ENCODE results near the gene TKTL1. TPM values are rescaled to one million over a fixed set of nuclear protein-coding genes. Genes with fewer than 3 reads are reported as not detected.

The TKTL1 gene
- total and polyA plus RNA-seq, 2 of the 8 experiments (the other 6 are each of a cell fraction or from before 2014, with no cell fraction given): 0.05 TPM; not detected in 1

DNA sequence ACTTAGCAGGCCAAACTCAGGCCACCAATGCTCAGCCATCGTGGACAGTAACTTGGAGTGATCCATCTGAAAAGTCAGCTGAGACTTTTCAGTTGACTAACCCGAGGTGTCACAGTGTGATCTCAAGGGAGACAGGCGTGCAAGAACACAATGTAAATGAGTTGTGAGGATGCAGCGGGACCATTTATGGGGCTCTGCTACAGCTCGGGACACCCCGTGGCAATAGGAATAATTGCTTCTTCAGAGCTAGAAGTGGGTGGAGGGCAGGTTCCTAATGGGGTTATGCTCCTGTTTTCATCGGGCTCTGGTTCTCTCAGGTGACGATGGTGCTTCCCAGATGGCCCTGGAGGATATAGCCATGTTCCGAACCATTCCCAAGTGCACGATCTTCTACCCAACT, 27.3 kb downstream of the TKTL1 start (continued):
- TF ChIP-seq, protein P1, sequence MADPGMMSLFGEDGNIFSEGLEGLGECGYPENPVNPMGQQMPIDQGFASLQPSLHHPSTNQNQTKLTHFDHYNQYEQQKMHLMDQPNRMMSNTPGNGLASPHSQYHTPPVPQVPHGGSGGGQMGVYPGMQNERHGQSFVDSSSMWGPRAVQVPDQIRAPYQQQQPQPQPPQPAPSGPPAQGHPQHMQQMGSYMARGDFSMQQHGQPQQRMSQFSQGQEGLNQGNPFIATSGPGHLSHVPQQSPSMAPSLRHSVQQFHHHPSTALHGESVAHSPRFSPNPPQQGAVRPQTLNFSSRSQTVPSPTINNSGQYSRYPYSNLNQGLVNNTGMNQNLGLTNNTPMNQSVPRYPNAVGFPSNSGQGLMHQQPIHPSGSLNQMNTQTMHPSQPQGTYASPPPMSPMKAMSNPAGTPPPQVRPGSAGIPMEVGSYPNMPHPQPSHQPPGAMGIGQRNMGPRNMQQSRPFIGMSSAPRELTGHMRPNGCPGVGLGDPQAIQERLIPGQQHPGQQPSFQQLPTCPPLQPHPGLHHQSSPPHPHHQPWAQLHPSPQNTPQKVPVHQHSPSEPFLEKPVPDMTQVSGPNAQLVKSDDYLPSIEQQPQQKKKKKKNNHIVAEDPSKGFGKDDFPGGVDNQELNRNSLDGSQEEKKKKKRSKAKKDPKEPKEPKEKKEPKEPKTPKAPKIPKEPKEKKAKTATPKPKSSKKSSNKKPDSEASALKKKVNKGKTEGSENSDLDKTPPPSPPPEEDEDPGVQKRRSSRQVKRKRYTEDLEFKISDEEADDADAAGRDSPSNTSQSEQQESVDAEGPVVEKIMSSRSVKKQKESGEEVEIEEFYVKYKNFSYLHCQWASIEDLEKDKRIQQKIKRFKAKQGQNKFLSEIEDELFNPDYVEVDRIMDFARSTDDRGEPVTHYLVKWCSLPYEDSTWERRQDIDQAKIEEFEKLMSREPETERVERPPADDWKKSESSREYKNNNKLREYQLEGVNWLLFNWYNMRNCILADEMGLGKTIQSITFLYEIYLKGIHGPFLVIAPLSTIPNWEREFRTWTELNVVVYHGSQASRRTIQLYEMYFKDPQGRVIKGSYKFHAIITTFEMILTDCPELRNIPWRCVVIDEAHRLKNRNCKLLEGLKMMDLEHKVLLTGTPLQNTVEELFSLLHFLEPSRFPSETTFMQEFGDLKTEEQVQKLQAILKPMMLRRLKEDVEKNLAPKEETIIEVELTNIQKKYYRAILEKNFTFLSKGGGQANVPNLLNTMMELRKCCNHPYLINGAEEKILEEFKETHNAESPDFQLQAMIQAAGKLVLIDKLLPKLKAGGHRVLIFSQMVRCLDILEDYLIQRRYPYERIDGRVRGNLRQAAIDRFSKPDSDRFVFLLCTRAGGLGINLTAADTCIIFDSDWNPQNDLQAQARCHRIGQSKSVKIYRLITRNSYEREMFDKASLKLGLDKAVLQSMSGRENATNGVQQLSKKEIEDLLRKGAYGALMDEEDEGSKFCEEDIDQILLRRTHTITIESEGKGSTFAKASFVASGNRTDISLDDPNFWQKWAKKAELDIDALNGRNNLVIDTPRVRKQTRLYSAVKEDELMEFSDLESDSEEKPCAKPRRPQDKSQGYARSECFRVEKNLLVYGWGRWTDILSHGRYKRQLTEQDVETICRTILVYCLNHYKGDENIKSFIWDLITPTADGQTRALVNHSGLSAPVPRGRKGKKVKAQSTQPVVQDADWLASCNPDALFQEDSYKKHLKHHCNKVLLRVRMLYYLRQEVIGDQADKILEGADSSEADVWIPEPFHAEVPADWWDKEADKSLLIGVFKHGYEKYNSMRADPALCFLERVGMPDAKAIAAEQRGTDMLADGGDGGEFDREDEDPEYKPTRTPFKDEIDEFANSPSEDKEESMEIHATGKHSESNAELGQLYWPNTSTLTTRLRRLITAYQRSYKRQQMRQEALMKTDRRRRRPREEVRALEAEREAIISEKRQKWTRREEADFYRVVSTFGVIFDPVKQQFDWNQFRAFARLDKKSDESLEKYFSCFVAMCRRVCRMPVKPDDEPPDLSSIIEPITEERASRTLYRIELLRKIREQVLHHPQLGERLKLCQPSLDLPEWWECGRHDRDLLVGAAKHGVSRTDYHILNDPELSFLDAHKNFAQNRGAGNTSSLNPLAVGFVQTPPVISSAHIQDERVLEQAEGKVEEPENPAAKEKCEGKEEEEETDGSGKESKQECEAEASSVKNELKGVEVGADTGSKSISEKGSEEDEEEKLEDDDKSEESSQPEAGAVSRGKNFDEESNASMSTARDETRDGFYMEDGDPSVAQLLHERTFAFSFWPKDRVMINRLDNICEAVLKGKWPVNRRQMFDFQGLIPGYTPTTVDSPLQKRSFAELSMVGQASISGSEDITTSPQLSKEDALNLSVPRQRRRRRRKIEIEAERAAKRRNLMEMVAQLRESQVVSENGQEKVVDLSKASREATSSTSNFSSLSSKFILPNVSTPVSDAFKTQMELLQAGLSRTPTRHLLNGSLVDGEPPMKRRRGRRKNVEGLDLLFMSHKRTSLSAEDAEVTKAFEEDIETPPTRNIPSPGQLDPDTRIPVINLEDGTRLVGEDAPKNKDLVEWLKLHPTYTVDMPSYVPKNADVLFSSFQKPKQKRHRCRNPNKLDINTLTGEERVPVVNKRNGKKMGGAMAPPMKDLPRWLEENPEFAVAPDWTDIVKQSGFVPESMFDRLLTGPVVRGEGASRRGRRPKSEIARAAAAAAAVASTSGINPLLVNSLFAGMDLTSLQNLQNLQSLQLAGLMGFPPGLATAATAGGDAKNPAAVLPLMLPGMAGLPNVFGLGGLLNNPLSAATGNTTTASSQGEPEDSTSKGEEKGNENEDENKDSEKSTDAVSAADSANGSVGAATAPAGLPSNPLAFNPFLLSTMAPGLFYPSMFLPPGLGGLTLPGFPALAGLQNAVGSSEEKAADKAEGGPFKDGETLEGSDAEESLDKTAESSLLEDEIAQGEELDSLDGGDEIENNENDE (IDR thresholded peaks at IDR 0.05; ENCODE audit: insufficient replicate concordance, low read length): no peak
- TF ChIP-seq NANOG (IDR thresholded peaks at IDR 0.05; ENCODE audit: insufficient read depth, low read depth, low read length, poor library complexity, severe bottlenecking) (no peak), JUN (IDR thresholded peaks at IDR 0.05; ENCODE audit: low read depth, low read length) (no peak), SAP30 (IDR thresholded peaks at IDR 0.05; ENCODE audit: insufficient read depth, insufficient replicate concordance, low read length) (no peak), BACH1 (IDR thresholded peaks at IDR 0.05; ENCODE audit: low read length) (no peak), CBX8 (IDR thresholded peaks at IDR 0.05; ENCODE audit: borderline replicate concordance, low read depth, low read length) (no peak), SIRT6 (IDR thresholded peaks at IDR 0.05; ENCODE audit: low read length) (no peak), SP2 (IDR thresholded peaks at IDR 0.05; ENCODE audit: low read length) (no peak), TAF1 (IDR thresholded peaks at IDR 0.05; ENCODE audit: low read depth, low read length) (no peak), ZNF274 (IDR thresholded peaks at IDR 0.05; ENCODE audit: borderline replicate concordance, extremely low read depth, low read length) (no peak), ASH2L (IDR thresholded peaks at IDR 0.05; ENCODE audit: low read length) (no peak), SUZ12 (IDR thresholded peaks at IDR 0.05; ENCODE audit: low read length) (no peak), FOSL1 (IDR thresholded peaks at IDR 0.05; ENCODE audit: insufficient read depth, low read depth, low read length) (no peak)
